Lower leg skin (tissue), 4 donors: ENCODE results near the gene HOMER1. TPM values are rescaled to one million over a fixed set of nuclear protein-coding genes. Genes with fewer than 3 reads are reported as not detected.

Experiments
- DNase-seq, 2 donors: peaks; one replicate each; pipeline ENCODE4 v3.0.0-alpha.2; 2019; ENCODE audit warnings: low spot score in 2 of 2
- H3K4me3 ChIP-seq: fragments of 200-600 bp; sonication (generic); 2 replicates; pipeline ENCODE4 v1.5.1; 2017; ENCODE audit warnings: mild to moderate bottlenecking, low read depth; ENCODE audit not compliant: poor library complexity, severe bottlenecking
- POLR2A ChIP-seq, 2 donors: fragments of 450-650 bp; IDR thresholded peaks; one replicate each; pipeline ENCODE4 v1.6.1; 2016 to 2017; ENCODE audit warnings: antibody characterized with exemption in 2 of 2, mild to moderate bottlenecking in 1 of 2, moderate library complexity in 1 of 2
- WGBS, 2 donors: methylation state at CpG; one replicate each; pipeline ENCODE4 v1.1.5; 2018; 5-methylcytosine and 5-hydroxymethylcytosine counted together
- intact Hi-C: fragments of 100-400 bp; cut with DNase I; formaldehyde crosslinking; loops from one replicate; pipeline ENCODE4 v1.15.0; 2023; ENCODE audit warnings: low total_unique reads
- total RNA-seq, 4 donors: library from RNA; depleted of rRNA; stranded (reverse); fragments of >200 nt; gene quantifications; one replicate each; pipeline ENCODE4 v1.1.0, GENCODE V29; 2016
- TF ChIP-seq, protein P1 (sequence below), 3 donors: fragments of 450-650 bp; IDR thresholded peaks; one replicate each; pipeline ENCODE4 v1.5.1; 2016; ENCODE audit warnings: antibody characterized with exemption in 3 of 3, mild to moderate bottlenecking in 3 of 3, moderate library complexity in 2 of 3

HOMER1 gene
- total RNA-seq, 4 donors from 2014 or later, result 5.9 to 12.4 (median 8.8) TPM

DNA sequence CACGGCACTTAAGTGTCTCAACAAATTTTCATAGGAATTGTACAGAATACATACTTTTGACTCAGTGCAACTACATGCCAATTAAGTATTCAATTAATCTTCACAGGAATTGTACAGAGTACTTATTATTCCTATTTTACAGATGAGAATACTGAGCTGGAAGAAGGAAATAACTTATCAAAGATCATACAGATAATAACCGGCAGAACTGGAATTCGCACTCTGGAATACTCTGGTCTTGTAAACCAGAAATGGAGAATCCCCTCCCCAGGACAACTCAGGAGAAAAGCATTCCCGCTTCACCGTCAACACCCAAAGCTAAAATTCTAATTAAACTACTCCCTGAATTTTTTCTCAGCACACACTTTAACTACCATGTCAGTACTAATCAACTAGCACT, 112.7 kb downstream of the HOMER1 start:
- DNase-seq, result no peak
- no peak overlapping the region for H3K4me3 ChIP-seq
- TF ChIP-seq, protein P1, sequence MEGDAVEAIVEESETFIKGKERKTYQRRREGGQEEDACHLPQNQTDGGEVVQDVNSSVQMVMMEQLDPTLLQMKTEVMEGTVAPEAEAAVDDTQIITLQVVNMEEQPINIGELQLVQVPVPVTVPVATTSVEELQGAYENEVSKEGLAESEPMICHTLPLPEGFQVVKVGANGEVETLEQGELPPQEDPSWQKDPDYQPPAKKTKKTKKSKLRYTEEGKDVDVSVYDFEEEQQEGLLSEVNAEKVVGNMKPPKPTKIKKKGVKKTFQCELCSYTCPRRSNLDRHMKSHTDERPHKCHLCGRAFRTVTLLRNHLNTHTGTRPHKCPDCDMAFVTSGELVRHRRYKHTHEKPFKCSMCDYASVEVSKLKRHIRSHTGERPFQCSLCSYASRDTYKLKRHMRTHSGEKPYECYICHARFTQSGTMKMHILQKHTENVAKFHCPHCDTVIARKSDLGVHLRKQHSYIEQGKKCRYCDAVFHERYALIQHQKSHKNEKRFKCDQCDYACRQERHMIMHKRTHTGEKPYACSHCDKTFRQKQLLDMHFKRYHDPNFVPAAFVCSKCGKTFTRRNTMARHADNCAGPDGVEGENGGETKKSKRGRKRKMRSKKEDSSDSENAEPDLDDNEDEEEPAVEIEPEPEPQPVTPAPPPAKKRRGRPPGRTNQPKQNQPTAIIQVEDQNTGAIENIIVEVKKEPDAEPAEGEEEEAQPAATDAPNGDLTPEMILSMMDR (IDR thresholded peaks at IDR 0.05), result no peak
- no peak for TF ChIP-seq POLR2A (IDR thresholded peaks at IDR 0.05)
- 82 to 88% methylated on average over 5 of the region's 5 CpGs for WGBS, 2 donors
- intact Hi-C loops, result no loop called here

- intact Hi-C loops, result no loop called here
- DNase-seq, result no peak
- H3K4me3 ChIP-seq, result no peak overlapping the region
- TF ChIP-seq, protein P1 (IDR thresholded peaks at IDR 0.05), result no peak
- TF ChIP-seq POLR2A (IDR thresholded peaks at IDR 0.05), result no peak
- WGBS, 2 donors, result 58 to 80% methylated on average over 1 of the region's 1 CpG
These were observed 114.9 kb downstream of the HOMER1 start for GRCh38 chr5:79399046-79399445.

DNA sequence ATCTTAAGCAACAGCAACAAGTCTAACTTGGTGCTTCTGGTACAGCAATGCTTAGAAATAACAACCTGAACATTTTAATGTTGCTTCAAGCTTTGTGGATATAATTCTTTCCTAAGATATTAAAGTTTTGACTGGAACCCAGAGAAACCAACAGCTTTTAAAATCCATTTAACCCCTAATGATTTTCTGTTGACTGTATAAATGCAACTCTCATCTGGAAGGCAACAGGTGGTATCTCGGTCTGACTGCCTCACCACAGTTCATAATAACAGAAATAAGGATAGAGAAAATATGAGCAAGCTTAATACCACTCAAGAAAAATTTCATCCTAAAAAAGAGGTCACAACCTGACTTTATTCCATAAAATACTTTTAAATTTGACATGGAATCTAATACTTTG, 116.9 kb downstream of the HOMER1 start:
- 85 to 86% methylated on average over 1 of the region's 1 CpG for WGBS, 2 donors
- intact Hi-C loops, result no loop called here

GRCh38 chr5:79396265-79396664, 117.7 kb downstream of the HOMER1 start:
- DNase-seq, result no peak
- H3K4me3 ChIP-seq, result no peak overlapping the region
- TF ChIP-seq, protein P1 (IDR thresholded peaks at IDR 0.05), result no peak
- no peak for TF ChIP-seq POLR2A (IDR thresholded peaks at IDR 0.05)
- intact Hi-C loops, result no loop called here

More for the DNA sequence above, 116.9 kb downstream of the HOMER1 start:
- no peak for TF ChIP-seq POLR2A (IDR thresholded peaks at IDR 0.05)
- TF ChIP-seq, protein P1 (IDR thresholded peaks at IDR 0.05), result no peak
- no peak overlapping the region for H3K4me3 ChIP-seq
- no peak for DNase-seq

DNA sequence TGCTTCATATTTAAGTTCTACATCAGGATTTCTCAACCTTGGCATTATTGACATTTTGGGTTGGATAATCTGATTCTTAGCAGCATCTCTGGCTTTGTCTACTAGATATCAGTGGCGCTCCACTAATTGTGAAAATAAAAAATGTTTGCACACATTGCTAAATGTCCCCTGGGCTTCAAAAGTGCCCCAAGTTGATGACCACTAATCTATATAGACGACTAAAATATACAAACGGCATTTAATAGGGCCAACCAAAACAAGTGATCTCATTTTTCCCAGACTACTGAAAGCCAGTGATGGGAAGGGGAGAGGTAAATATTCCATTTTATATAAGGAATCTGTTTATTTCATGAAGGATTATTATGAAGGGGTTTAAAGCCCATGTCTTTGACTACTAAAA, 118.6 kb downstream of the HOMER1 start:
- 82 to 86% methylated on average over 3 of the region's 3 CpGs for WGBS, 2 donors
- DNase-seq, result no peak
- intact Hi-C loops, result no loop called here
- no peak overlapping the region for H3K4me3 ChIP-seq
- TF ChIP-seq, protein P1 (IDR thresholded peaks at IDR 0.05), result no peak
- no peak for TF ChIP-seq POLR2A (IDR thresholded peaks at IDR 0.05)

- no peak for TF ChIP-seq POLR2A (IDR thresholded peaks at IDR 0.05)
- TF ChIP-seq, protein P1 (IDR thresholded peaks at IDR 0.05), result no peak
- intact Hi-C loops, result no loop called here
- WGBS, 2 donors, result 90 to 92% methylated on average over 2 of the region's 2 CpGs
- no peak overlapping the region for H3K4me3 ChIP-seq
- no peak for DNase-seq
These were observed 121.2 kb downstream of the HOMER1 start for GRCh38 chr5:79392776-79393175.
